ENCODE results near the gene PEX14. TPM values are rescaled to one million over a fixed set of nuclear protein-coding genes. Genes with fewer than 3 reads are reported as not detected.

Gene PEX14
- total RNA-seq, 6 experiments from 2014 or later, result 10.5 to 26.5 (median 16.5) TPM

DNA sequence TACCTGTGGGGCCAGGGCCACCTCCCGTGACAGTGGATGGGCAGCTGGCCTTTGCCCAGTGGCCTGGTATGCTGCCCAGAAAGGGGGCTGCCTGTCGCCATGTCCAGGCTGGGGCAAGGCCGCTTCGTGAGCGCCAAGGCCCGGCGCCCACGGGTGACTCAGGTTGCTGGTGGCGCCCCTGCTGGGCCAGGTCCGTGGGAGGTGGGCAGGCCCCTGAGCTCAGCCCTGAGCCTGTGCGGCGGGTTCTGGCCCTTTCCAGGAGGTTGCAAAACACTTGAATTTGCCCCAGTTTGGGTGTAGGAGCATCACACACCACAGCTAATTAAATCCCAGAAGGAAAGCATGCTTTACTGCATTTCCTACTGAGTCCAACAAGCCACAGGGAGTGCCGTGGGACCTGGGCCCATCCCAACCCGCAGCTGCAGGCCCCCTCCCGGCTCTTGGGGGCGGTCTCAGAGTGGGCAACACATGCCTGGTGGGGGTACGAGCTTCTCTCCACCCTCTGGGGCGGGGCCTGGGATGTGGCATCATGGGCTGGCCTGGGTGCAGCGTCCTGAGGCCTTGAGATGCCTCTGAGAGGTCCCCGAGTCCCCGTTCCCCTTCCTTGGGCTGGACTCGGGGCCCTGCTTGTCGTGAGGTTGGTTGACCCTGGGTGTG, 159.8 kb downstream of the PEX14 start:
- no peak overlapping the region for H3K4me3 ChIP-seq
- H3K27me3 ChIP-seq, result no peaks in the 10 kb centered on the region
- H3K27ac ChIP-seq, result no peak overlapping the region
- TF ChIP-seq, protein P1, sequence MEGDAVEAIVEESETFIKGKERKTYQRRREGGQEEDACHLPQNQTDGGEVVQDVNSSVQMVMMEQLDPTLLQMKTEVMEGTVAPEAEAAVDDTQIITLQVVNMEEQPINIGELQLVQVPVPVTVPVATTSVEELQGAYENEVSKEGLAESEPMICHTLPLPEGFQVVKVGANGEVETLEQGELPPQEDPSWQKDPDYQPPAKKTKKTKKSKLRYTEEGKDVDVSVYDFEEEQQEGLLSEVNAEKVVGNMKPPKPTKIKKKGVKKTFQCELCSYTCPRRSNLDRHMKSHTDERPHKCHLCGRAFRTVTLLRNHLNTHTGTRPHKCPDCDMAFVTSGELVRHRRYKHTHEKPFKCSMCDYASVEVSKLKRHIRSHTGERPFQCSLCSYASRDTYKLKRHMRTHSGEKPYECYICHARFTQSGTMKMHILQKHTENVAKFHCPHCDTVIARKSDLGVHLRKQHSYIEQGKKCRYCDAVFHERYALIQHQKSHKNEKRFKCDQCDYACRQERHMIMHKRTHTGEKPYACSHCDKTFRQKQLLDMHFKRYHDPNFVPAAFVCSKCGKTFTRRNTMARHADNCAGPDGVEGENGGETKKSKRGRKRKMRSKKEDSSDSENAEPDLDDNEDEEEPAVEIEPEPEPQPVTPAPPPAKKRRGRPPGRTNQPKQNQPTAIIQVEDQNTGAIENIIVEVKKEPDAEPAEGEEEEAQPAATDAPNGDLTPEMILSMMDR (IDR thresholded peaks at IDR 0.05), result no peak
- TF ChIP-seq POLR2A (IDR thresholded peaks at IDR 0.05), result no peak
- 0% methylated on average over 1 of the region's 23 CpGs for WGBS (ENCODE audit: insufficient coverage, low coverage, low lambda C conversion rate, missing lambda C conversion rate)
- H3K4me1 ChIP-seq, result peaks cover 0 to 5% (median 0%) of the 10 kb centered on the region in 4 donors
- peaks cover 0 to 16% (median 2%) of the 10 kb centered on the region in 4 donors for H3K36me3 ChIP-seq
- H3K9me3 ChIP-seq, result no peaks in the 10 kb centered on the region
- DNase-seq (no peak), ATAC-seq (peak; percentile 6 to 59 (median 40))
- intact Hi-C loops (cut with DNase I), result no loop called here

DNA sequence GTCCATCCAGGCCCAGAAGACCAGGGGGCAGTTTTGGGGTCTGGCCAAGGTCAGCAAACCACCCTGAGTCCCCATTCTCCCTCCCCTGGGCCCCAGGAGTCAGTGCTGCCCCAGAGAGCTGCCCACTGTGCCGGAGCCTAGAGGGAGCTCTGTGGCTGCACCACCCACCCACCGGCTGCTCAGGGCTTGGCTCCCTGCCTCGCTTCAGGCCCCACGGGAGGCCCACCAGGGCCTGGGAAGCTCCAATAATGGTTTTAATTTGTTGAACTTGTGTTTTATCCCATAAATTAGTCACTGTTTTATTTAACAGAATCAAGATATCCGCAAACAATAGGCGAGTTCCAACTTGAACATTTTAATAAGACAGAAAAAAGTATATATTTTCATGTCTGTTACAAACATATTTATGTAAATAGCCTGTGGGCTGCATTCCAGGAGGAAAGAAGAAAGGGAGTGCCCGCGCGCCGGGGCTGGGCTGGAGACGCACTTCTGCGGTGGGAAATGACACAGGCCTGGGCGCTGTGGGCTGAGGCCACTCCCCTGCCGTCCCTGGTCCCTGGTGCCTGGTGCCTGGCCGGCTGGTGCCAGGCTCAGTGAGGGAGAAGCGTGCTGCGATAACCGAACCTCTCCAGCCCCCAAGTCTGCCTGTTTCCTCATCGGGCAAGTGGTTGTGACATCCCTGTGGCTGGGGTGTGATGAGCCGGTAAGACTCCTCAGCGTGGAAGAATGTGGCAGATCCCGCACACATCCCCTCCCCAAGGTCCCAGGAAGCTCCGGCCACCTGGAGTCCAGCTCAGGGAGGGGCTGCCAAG, 160.5 kb downstream of the PEX14 start:
- peak in 1 of 4 donors; percentile 9 for ATAC-seq
- no peak for TF ChIP-seq POLR2A (IDR thresholded peaks at IDR 0.05)
- TF ChIP-seq, protein P1 (IDR thresholded peaks at IDR 0.05), result no peak
- 69% methylated on average over 11 of the region's 23 CpGs for WGBS (ENCODE audit: insufficient coverage, low coverage, low lambda C conversion rate, missing lambda C conversion rate)
- Histone ChIP-seq H3K4me3 (no peak overlapping the region), H3K27ac (no peak overlapping the region), H3K36me3 (peaks cover 0 to 15% (median 2%) of the 10 kb centered on the region in 4 donors), H3K9me3 (no peaks in the 10 kb centered on the region), H3K27me3 (no peaks in the 10 kb centered on the region), H3K4me1 (peaks cover 0 to 4% (median 0%) of the 10 kb centered on the region in 4 donors)
- no peak for DNase-seq
- intact Hi-C loops (cut with DNase I), result no loop called here

DNA sequence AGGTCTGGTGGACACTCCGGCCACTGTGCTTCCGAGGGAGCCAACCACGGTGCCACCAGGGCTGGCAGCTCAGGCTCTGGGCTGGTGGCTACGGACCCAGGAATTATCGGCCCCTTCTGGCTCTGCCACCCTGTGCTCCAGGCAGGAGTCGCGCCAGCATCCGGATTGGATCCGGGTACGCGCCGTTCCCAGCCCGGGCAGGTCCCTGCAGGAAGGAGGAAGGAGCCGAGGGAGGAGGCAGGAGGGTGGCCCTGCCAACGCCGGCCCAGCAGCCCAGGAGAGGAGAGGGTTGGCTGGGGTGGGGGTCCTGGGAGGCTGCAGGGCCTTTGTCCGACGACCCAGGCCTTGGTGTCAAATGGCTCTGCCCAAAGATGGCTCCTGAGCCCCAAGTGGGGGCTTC, 161.2 kb downstream of the PEX14 start:
- intact Hi-C loops (cut with DNase I), result no loop called here
- H3K27me3 ChIP-seq, result no peaks in the 10 kb centered on the region
- WGBS (ENCODE audit: insufficient coverage, low coverage, low lambda C conversion rate, missing lambda C conversion rate), result no CpG with 5 or more reads among the region's 18 CpGs
- no peak overlapping the region for H3K4me3 ChIP-seq
- TF ChIP-seq, protein P1 (IDR thresholded peaks at IDR 0.05), result no peak
- no peak for TF ChIP-seq POLR2A (IDR thresholded peaks at IDR 0.05)
- no peak for DNase-seq
- no peak overlapping the region for H3K27ac ChIP-seq
- H3K36me3 ChIP-seq, result peaks cover 0 to 10% (median 0%) of the 10 kb centered on the region in 4 donors
- no peaks in the 10 kb centered on the region for H3K9me3 ChIP-seq
- H3K4me1 ChIP-seq, result peaks cover 0 to 4% (median 0%) of the 10 kb centered on the region in 4 donors
- ATAC-seq, result no peak

DNA sequence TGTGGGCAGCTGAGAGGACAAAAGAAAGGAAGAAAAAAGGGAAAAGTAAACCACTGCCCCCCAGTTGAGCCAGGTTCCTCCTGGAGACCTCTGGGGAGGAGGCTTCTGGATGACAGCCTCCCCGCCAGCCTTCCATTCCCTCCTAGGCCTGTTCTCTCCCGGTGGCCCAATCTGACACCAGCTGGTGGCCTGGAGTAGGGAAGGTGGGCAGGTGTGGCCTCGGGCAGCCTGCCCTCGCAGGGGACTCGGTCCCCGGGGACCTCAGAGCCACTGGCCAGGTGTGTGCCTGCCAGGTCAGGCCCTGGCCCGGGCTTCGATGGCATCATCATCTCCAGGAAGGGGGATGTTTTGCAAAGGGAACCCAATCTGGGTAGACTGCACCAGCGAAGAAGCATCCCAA, 162.7 kb downstream of the PEX14 start:
- intact Hi-C loops (cut with DNase I), result no loop called here
- no peak for TF ChIP-seq POLR2A (IDR thresholded peaks at IDR 0.05)
- TF ChIP-seq, protein P1 (IDR thresholded peaks at IDR 0.05), result no peak
- Histone ChIP-seq H3K36me3 (no peaks in the 10 kb centered on the region), H3K4me1 (peaks cover 0 to 4% (median 0%) of the 10 kb centered on the region in 4 donors), H3K4me3 (no peak overlapping the region), H3K27me3 (no peaks in the 10 kb centered on the region), H3K27ac (no peak overlapping the region), H3K9me3 (no peaks in the 10 kb centered on the region)
- DNase-seq (no peak), ATAC-seq (no peak)
- 85% methylated on average over 3 of the region's 9 CpGs for WGBS (ENCODE audit: insufficient coverage, low coverage, low lambda C conversion rate, missing lambda C conversion rate)
